ENCODE results near the gene TXNDC9.
"Not testable (repeated sequence)": the region's sequence is repeated elsewhere in the genome, so short reads cannot be mapped to it uniquely, and the experiment has no call there.

- TF ChIP-seq CTCF, POLR2A (IDR thresholded peaks at IDR 0.05): not testable (repeated sequence)
Measured at GRCh38 chr2:99301097-99301496, 35.0 kb downstream of the TXNDC9 start, which contains the start of gene LYG1.

Measured in body of pancreas (tissue), 4 donors.